ENCODE measurements around the gene ACTR3.
A peak's percentile ranks its signal among the peaks of the same experiment; 100 is the strongest.
"Not testable (repeated sequence)": the region's sequence is repeated elsewhere in the genome, so short reads cannot be mapped to it uniquely, and the experiment has no call there.

The ACTR3 gene

GRCh38 chr2:113889471-113890252 is at the start of gene ACTR3:
TSS of gene ACTR3 (plus strand) at chr2:113890089. CDS start at chr2:113890280, 191 bp downstream.
- peak; percentile 99 for DNase-seq

GRCh38 chr2:113840518-113840917 is 49.4 kb upstream of the ACTR3 start:
- no peak for DNase-seq

GRCh38 chr2:113842919-113843736 is 46.8 kb upstream of the ACTR3 start:
- no peak for DNase-seq

GRCh38 chr2:113843737-113844050 is 46.2 kb upstream of the ACTR3 start:
- DNase-seq: not testable (repeated sequence)

- no peak for DNase-seq
Measured at GRCh38 chr2:113845261-113845660, 44.6 kb upstream of the ACTR3 start.

- not testable (repeated sequence) for DNase-seq
Measured at GRCh38 chr2:113845796-113846195, 44.1 kb upstream of the ACTR3 start.

GRCh38 chr2:113846429-113846828 is 43.5 kb upstream of the ACTR3 start:
- no peak for DNase-seq

- DNase-seq: no peak
Measured at GRCh38 chr2:113847144-113847543, 42.7 kb upstream of the ACTR3 start.

- no peak for DNase-seq
Measured at GRCh38 chr2:113848758-113849415, 41.0 kb upstream of the ACTR3 start.

GRCh38 chr2:113850687-113851086 is 39.2 kb upstream of the ACTR3 start:
- no peak for DNase-seq

- DNase-seq: no peak
Measured at GRCh38 chr2:113851640-113852039, 38.2 kb upstream of the ACTR3 start.

GRCh38 chr2:113854208-113854607 is 35.7 kb upstream of the ACTR3 start:
- no peak for DNase-seq

GRCh38 chr2:113854970-113855740 is 34.7 kb upstream of the ACTR3 start:
- DNase-seq: no peak

GRCh38 chr2:113857464-113857863 is 32.4 kb upstream of the ACTR3 start:
- no peak for DNase-seq

- DNase-seq: no peak
Measured at GRCh38 chr2:113858764-113859163, 31.1 kb upstream of the ACTR3 start.

- no peak for DNase-seq
Measured at GRCh38 chr2:113861740-113862139, 28.1 kb upstream of the ACTR3 start.

- DNase-seq: no peak
Measured at GRCh38 chr2:113863144-113863543, 26.7 kb upstream of the ACTR3 start.

- no peak for DNase-seq
Measured at GRCh38 chr2:113867571-113867970, 22.3 kb upstream of the ACTR3 start.

- no peak for DNase-seq
Measured at GRCh38 chr2:113869253-113869652, 20.6 kb upstream of the ACTR3 start.

- no peak for DNase-seq
Measured at GRCh38 chr2:113872201-113872600, 17.7 kb upstream of the ACTR3 start.

GRCh38 chr2:113873867-113874266 is 16.0 kb upstream of the ACTR3 start:
- no peak for DNase-seq

- no peak for DNase-seq
Measured at GRCh38 chr2:113875135-113875534, 14.8 kb upstream of the ACTR3 start.

Data from CD4-positive, alpha-beta T cell treated with Interleukin-21 for 1 hour (primary cell).